Activated T-helper 9 cell treated with anti-CD3 and anti-CD28 coated beads, Interleukin-2, amount 50 U/mL, for 16 hours (primary cell): ENCODE results near the gene TRA2B.

Experiments
- DNase-seq: peaks from one replicate; pipeline ENCODE4 v3.0.0-alpha.2; 2020; ENCODE audit warnings: low read depth

Gene TRA2B

DNA sequence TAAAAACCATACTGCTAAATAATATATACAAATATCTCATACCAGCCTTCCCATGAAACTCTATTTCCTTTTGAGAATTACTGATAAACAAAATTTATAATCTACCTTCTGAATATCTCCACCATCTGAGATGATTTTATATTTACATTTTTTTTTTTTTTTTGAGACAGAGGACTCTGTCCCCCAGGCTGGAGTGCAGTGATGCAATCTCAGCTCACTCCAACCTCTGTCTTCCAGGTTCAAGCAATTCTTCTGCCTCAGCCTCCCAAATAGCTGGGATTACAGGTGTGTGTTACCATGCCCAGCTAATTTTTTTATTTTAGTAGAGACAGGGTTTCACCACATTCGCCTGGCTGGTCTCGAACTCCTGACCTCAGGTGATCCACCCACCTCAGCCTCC is 70.2 kb downstream of the TRA2B start:
- no peak for DNase-seq

DNA sequence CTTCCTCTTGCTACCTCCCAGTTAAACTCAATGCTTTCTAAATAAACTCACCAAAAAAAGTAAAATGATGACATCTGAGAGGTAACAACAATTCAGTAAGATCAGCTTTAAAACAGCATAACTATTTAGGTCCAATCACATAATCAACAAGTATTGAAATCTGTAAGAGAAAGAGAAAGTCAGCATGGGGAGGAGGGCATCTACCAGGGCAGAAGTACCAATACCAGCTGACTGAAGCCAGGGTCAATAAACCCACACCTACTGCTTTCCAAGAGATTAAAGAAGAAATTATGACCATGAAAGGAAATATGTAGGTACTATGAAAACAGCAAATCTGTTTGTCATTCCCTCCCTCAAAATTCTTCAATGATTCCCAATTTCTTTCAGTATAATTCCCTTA is 70.8 kb downstream of the TRA2B start:
- DNase-seq = no peak

- no peak for DNase-seq
These were observed 71.3 kb downstream of the TRA2B start for GRCh38 chr3:185866555-185866954.
